Stimulated activated CD4-positive, alpha-beta T cell treated with anti-CD3 and anti-CD28 coated beads, TNF-alpha, amount 100 ng/mL, for 48 hours (primary cell): ENCODE measurements around the gene KRTAP9-6.
"Not testable (repeated sequence)": the region's sequence is repeated elsewhere in the genome, so short reads cannot be mapped to it uniquely, and the experiment has no call there.

ENCODE experiments used
- DNase-seq, 3 donors: peaks; one replicate each; pipeline ENCODE4 v3.0.0-alpha.2; 2020; ENCODE audit warnings: low read depth in 3 of 3

The KRTAP9-6 gene

DNA sequence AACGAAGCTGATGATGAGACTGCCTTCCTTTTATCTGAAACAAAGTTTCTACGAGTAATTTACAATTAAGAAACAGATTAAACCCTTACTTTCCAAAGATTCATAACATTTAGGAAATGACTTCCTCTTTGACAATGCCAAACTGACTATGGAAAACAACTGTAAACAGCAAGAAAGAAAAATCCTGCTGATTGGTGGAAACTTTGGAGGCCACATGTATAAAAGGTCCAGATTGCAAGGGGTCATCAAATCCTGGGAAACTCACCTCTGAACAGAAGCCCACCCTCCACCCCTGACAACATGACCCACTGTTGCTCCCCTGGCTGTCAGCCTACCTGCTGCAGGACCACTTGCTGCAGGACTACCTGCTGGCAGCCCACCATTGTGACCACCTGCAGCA is at the start of gene KRTAP9-6:
TSS of gene KRTAP9-6 (plus strand) at position 301 of the 400 bp plus-strand sequence. CDS start at position 301, 0 bp downstream.
- no peak for DNase-seq

- no peak for DNase-seq
These were observed 49.5 kb upstream of the KRTAP9-6 start for GRCh38 chr17:41215681-41216080.

- no peak for DNase-seq
These were observed 41.4 kb upstream of the KRTAP9-6 start for GRCh38 chr17:41223821-41224220.

DNA sequence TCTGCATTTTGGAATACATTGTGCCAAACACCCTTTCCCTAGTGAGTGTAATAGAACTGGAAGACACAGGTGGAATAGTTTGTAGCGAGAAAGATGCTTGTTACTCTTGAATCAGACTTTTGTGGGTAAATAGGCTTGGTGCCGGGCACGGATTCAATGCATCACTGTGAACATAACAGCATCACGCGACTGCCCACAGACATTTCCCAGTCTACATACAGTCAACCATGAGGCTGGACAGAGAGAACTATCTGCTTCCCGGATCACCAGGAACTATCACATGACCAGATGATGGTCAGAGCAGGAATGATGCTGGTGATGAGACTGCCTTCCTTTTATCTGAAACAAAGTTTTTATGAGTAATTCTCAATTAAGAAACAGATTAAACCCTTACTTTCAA is 39.1 kb upstream of the KRTAP9-6 start:
- no peak for DNase-seq

- DNase-seq: not testable (repeated sequence)
These were observed 38.5 kb upstream of the KRTAP9-6 start, which contains the start of gene KRTAP9-2 for GRCh38 chr17:41226598-41227095. Gene KRTAP9-2, plus strand, starts transcription at chr17:41226648. Its CDS starts 7 bp downstream, at chr17:41226655.

DNA sequence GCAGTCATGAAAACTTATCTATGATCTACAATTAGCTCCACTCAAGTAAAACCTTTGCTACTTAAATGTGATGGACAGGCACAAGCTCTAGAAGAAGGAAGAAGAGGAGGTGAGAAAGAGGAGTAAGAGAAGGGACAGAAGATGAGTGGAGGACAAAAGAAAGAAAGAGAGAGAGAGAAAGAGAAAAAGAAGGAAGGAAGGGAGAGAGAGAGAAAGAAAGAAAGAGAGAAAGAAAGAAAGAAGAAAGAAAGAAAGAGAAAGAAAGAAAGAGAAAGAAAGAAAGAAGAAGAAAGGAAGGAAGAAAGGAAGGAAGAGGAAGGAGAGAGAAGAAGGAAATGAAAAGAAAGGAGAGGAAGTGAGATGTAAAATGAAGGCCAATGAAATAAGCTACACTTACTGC is 35.1 kb upstream of the KRTAP9-6 start:
- DNase-seq: no peak

DNA sequence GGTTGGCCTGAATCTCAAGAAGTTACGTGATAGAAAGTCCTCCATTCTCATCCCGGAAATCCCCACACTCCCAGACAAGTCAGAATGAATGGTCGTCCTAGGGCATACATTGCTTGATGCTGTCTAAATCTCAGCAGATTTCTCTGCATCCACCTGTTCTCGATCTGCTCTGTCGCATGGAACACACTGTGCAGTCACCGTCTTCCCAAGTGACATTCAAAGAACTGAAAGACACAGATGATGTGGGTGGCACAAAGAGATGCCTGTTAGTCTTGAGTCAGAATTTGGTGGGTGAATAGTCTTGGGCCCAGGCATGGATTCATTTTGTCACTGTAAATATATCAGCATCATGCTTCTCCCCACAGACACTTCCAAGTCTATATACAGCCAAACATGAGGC is 33.4 kb upstream of the KRTAP9-6 start:
- DNase-seq: no peak

- DNase-seq: not testable (repeated sequence)
These were observed 32.6 kb upstream of the KRTAP9-6 start, which contains the start of gene KRTAP9-3 for GRCh38 chr17:41232399-41233105. Gene KRTAP9-3, plus strand, starts transcription at chr17:41232449. Its CDS starts 53 bp downstream, at chr17:41232502.

DNA sequence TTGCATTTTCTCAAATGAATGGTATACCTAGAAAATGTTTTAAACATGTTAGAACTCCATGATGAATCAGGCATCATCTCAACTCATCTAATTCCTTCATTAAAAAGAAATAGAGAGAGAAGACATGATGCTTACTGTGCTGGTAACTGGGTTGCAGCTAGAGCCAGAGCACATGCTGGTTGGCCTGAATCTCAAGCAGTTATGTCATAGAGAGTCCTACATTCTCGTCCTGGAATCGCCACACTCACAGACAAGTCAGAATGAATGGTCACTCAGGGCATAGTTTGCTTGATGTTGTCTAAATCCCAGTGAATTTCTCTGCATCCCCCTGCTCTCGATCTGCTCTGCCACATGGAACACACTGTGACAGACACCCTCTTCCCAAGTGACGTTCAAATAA is 28.1 kb upstream of the KRTAP9-6 start:
- not testable (repeated sequence) for DNase-seq

- not testable (repeated sequence) for DNase-seq
These were observed 27.2 kb upstream of the KRTAP9-6 start, which contains the start of gene KRTAP9-8 for GRCh38 chr17:41237949-41238437. Gene KRTAP9-8, plus strand, starts transcription at chr17:41237999. Its CDS starts 53 bp downstream, at chr17:41238052.

GRCh38 chr17:41246995-41247787 is 18.0 kb upstream of the KRTAP9-6 start:
- not testable (repeated sequence) for DNase-seq

- DNase-seq: not testable (repeated sequence)
These were observed 15.4 kb upstream of the KRTAP9-6 start, which contains the start of gene KRTAP9-4 for GRCh38 chr17:41249637-41250240. Gene KRTAP9-4, plus strand, starts transcription at chr17:41249687. Its CDS starts 34 bp downstream, at chr17:41249721.

DNA sequence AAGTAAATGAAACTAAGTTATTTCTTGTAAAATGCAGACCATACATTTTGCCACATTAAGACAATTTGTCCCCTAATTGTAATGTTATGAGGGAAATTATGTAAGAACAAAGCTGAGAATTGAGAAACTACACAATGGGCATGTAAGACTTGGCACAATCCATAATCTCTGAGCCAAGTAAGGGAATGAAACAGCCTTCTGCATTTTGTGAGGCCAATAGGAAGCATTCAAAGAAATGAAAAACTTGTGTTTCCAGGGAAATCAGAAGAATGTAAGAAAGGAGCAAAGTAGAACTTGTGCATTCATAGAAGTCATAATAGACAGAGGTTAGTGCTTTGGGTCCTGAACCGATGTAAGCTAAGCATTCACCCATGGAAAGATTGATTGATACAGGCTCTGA is 13.9 kb upstream of the KRTAP9-6 start:
- DNase-seq: no peak

DNA sequence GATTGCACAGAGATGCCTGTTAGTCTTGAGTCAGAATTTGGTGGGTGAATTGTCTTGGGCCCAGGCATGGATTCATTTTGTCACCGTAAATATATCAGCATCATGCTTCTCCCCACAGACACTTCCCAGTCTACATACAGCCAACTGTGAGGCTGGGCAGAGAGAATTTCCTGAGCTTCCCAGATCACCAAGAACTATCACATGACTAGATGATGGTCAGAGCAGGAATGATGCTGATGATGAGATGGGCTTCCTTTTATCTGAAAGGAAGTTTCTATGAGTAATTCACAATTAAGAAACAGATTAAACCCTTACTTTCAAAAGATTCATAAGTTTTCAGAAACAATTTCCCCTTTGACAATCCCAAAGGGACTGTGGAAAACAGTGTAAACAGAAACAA is 10.3 kb upstream of the KRTAP9-6 start:
- DNase-seq: no peak

GRCh38 chr17:41255381-41256290 is 9.5 kb upstream of the KRTAP9-6 start, which contains the start of gene KRTAP9-9:
Gene KRTAP9-9, plus strand, starts transcription at chr17:41255384.
- DNase-seq: not testable (repeated sequence)

- DNase-seq: no peak
These were observed 8.9 kb upstream of the KRTAP9-6 start for GRCh38 chr17:41256291-41256685.

- no peak for DNase-seq
These were observed 6.8 kb upstream of the KRTAP9-6 start for GRCh38 chr17:41258406-41258805.

- no peak for DNase-seq
These were observed 2.0 kb upstream of the KRTAP9-6 start for GRCh38 chr17:41263212-41263611.

DNA sequence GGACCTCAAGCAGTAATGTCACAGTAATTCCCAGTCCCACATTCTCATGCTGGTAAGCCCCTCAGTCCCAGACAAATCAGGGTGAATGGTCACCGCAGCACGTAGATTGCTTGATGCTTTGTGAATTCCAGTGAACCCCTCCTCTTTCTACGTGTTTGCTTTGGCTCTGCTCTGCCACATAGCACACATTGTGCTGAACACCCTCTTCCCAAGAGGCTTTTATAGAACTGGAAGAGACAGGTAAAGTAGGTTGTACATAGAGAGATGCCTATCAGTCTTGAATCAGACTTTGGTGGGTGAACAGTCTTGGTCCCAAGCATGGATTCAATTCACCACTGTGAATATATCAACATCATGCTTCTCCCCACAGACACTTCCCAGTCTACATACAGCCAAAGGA is 579 bp upstream of the KRTAP9-6 start:
- DNase-seq: no peak

DNA sequence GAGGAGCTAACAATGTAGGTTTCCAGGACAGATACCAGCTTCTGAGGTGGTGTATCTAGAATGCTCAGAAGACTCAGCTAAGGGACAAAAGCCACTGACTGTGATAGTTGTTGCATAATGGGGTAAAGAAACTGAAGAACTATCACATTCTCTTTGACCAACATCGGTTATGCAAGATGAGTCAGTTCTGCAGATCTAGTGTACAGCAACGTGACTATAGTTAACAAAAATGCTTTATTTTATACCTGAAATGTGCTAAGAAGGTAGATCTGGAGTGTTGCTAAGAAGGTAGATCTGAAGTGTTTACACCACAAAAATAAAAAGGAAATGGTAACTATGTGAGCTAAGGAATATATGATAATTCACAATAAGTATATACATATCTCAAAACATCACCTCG is 2.5 kb downstream of the KRTAP9-6 start:
- DNase-seq: no peak

DNA sequence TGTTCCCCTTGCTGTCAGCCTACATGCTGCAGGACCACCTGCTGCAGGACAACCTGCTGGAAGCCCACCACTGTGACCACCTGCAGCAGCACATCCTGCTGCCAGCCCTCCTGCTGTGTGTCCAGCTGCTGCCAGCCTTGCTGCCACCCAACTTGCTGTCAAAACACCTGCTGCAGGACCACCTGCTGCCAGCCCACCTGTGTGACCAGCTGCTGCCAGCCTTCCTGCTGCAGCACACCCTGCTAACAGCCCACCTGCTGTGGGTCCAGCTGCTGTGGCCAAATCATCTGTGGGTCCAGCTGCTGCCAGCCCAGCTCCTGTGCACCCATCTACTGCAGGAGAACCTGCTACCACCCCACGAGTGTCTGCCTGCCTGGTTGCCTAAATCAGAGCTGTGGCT is 6.1 kb downstream of the KRTAP9-6 start:
- DNase-seq: not testable (repeated sequence)
